K562 (cell line): ENCODE measurements around the gene ERCC3.

Experiments used
- CBX5 ChIP-seq: IDR thresholded peaks from 2 replicates; pipeline ENCODE4 v1.6.1; 2014; ENCODE audit warnings: low read depth, borderline replicate concordance
- CTCF ChIP-seq, 3 experiments: IDR thresholded peaks in 2 of 3; conservative IDR thresholded peaks in 1 of 3; 2 replicates each; pipeline ENCODE4 v1.5.1; 2011 to 2012; ENCODE audit warnings: low read length in 3 of 3, mild to moderate bottlenecking in 3 of 3, control low read depth in 2 of 3, improper control_type of control experiment in 1 of 3, inconsistent platforms in 1 of 3, low read depth in 1 of 3, mixed read lengths in 1 of 3, moderate library complexity in 1 of 3; ENCODE audit not compliant: insufficient read depth in 2 of 3
- E2F1 ChIP-seq: sonication (generic); formaldehyde crosslinking; IDR thresholded peaks from 2 replicates; pipeline ENCODE4 v1.8.1; 2023; ENCODE audit warnings: mild to moderate bottlenecking, missing genetic modification reagents, moderate library complexity
- JUND ChIP-seq, 2 experiments: IDR thresholded peaks; 2 replicates in 1 of 2; 3 replicates in 1 of 2; pipeline ENCODE4 v1.6.1; 2011; ENCODE audit warnings: borderline replicate concordance in 2 of 2, low read depth in 2 of 2, low read length in 2 of 2, improper control_type of control experiment in 1 of 2, missing biosample characterization in 1 of 2, missing genetic modification characterization in 1 of 2, missing genetic modification reagents in 1 of 2
- KLF13 ChIP-seq: fragments of 450-650 bp; IDR thresholded peaks from 2 replicates; pipeline ENCODE4 v1.6.1; 2016; ENCODE audit warnings: missing genetic modification characterization, low read depth, mild to moderate bottlenecking, missing compliant biosample characterization, moderate library complexity, borderline replicate concordance
- MAFK ChIP-seq: IDR thresholded peaks from 2 replicates; pipeline ENCODE4 v1.6.1; 2011; ENCODE audit warnings: low read length, improper control_type of control experiment
- POLR2A ChIP-seq: fragments of 450-650 bp; conservative IDR thresholded peaks from 2 replicates; pipeline ENCODE4 v1.6.1; 2016
- POLR2AphosphoS2 ChIP-seq: IDR thresholded peaks from 2 replicates; pipeline ENCODE4 v1.6.1; 2012; ENCODE audit warnings: low read length, improper control_type of control experiment
- RCOR1 ChIP-seq, 2 experiments: IDR thresholded peaks; 2 replicates each; pipeline ENCODE4 v1.6.1; 2012; ENCODE audit warnings: low read depth in 2 of 2, low read length in 2 of 2, borderline replicate concordance in 1 of 2, improper control_type of control experiment in 1 of 2
- SMAD1 ChIP-seq: fragments of 150-350 bp; IDR thresholded peaks from 2 replicates; pipeline ENCODE4 v1.6.1; 2014; ENCODE audit warnings: low read length, low read depth; ENCODE audit not compliant: partially characterized antibody
- ZZZ3 ChIP-seq: fragments of 450-650 bp; IDR thresholded peaks from 2 replicates; pipeline ENCODE4 v1.6.1; 2016; ENCODE audit warnings: antibody characterized with exemption, mild to moderate bottlenecking, moderate library complexity
- TF ChIP-seq, protein P1 (sequence below): fragments of 450-650 bp; IDR thresholded peaks from 2 replicates; pipeline ENCODE4 v1.6.1; 2016; ENCODE audit warnings: mild to moderate bottlenecking, moderate library complexity

GRCh38 chr2:127293748-127294562 is at the start of gene ERCC3:
- TF ChIP-seq CBX5 (no peak), POLR2A (peak; percentile 96), KLF13 (tag) (no peak), POLR2AphosphoS2 (no peak), RCOR1 (IDR thresholded peaks at IDR 0.05; ENCODE audit: borderline replicate concordance in 1 of 2, low read depth in 2 of 2, low read length in 2 of 2) (no peak), SMAD1 (no peak), JUND (IDR thresholded peaks at IDR 0.05; ENCODE audit: borderline replicate concordance, low read depth, low read length) (peak; percentile 7; the same call in 1 of the 2 replicates), JUND (tag; IDR thresholded peaks at IDR 0.05; ENCODE audit: borderline replicate concordance, low read depth, low read length) (no peak; the same call in 2 of the 3 replicates), CTCF (IDR thresholded peaks at IDR 0.05 in 2 of 3, conservative IDR thresholded peaks at IDR 0.05 in 1 of 3; ENCODE audit: insufficient read depth in 2 of 3, low read depth in 1 of 3, low read length in 3 of 3) (no peak; a peak in 1 of 6 replicates), ZZZ3 (no peak), MAFK (no peak), E2F1 (CRISPR knock-in tag) (peak; percentile 79; the same call in 1 of the 2 replicates)
- TF ChIP-seq, protein P1, sequence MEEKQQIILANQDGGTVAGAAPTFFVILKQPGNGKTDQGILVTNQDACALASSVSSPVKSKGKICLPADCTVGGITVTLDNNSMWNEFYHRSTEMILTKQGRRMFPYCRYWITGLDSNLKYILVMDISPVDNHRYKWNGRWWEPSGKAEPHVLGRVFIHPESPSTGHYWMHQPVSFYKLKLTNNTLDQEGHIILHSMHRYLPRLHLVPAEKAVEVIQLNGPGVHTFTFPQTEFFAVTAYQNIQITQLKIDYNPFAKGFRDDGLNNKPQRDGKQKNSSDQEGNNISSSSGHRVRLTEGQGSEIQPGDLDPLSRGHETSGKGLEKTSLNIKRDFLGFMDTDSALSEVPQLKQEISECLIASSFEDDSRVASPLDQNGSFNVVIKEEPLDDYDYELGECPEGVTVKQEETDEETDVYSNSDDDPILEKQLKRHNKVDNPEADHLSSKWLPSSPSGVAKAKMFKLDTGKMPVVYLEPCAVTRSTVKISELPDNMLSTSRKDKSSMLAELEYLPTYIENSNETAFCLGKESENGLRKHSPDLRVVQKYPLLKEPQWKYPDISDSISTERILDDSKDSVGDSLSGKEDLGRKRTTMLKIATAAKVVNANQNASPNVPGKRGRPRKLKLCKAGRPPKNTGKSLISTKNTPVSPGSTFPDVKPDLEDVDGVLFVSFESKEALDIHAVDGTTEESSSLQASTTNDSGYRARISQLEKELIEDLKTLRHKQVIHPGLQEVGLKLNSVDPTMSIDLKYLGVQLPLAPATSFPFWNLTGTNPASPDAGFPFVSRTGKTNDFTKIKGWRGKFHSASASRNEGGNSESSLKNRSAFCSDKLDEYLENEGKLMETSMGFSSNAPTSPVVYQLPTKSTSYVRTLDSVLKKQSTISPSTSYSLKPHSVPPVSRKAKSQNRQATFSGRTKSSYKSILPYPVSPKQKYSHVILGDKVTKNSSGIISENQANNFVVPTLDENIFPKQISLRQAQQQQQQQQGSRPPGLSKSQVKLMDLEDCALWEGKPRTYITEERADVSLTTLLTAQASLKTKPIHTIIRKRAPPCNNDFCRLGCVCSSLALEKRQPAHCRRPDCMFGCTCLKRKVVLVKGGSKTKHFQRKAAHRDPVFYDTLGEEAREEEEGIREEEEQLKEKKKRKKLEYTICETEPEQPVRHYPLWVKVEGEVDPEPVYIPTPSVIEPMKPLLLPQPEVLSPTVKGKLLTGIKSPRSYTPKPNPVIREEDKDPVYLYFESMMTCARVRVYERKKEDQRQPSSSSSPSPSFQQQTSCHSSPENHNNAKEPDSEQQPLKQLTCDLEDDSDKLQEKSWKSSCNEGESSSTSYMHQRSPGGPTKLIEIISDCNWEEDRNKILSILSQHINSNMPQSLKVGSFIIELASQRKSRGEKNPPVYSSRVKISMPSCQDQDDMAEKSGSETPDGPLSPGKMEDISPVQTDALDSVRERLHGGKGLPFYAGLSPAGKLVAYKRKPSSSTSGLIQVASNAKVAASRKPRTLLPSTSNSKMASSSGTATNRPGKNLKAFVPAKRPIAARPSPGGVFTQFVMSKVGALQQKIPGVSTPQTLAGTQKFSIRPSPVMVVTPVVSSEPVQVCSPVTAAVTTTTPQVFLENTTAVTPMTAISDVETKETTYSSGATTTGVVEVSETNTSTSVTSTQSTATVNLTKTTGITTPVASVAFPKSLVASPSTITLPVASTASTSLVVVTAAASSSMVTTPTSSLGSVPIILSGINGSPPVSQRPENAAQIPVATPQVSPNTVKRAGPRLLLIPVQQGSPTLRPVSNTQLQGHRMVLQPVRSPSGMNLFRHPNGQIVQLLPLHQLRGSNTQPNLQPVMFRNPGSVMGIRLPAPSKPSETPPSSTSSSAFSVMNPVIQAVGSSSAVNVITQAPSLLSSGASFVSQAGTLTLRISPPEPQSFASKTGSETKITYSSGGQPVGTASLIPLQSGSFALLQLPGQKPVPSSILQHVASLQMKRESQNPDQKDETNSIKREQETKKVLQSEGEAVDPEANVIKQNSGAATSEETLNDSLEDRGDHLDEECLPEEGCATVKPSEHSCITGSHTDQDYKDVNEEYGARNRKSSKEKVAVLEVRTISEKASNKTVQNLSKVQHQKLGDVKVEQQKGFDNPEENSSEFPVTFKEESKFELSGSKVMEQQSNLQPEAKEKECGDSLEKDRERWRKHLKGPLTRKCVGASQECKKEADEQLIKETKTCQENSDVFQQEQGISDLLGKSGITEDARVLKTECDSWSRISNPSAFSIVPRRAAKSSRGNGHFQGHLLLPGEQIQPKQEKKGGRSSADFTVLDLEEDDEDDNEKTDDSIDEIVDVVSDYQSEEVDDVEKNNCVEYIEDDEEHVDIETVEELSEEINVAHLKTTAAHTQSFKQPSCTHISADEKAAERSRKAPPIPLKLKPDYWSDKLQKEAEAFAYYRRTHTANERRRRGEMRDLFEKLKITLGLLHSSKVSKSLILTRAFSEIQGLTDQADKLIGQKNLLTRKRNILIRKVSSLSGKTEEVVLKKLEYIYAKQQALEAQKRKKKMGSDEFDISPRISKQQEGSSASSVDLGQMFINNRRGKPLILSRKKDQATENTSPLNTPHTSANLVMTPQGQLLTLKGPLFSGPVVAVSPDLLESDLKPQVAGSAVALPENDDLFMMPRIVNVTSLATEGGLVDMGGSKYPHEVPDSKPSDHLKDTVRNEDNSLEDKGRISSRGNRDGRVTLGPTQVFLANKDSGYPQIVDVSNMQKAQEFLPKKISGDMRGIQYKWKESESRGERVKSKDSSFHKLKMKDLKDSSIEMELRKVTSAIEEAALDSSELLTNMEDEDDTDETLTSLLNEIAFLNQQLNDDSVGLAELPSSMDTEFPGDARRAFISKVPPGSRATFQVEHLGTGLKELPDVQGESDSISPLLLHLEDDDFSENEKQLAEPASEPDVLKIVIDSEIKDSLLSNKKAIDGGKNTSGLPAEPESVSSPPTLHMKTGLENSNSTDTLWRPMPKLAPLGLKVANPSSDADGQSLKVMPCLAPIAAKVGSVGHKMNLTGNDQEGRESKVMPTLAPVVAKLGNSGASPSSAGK, result peak; percentile 61; the same call in 1 of the 2 replicates
